Activated CD4-positive, alpha-beta memory T cell treated with anti-CD3 and anti-CD28 coated beads, Interleukin-2, amount 10 ng/mL, durations not matched to agents 7 days and 5 days (primary cell): ENCODE data around the gene HEXD. TPM values are rescaled to one million over a fixed set of nuclear protein-coding genes. Genes with fewer than 3 reads are reported as not detected.
"Not testable (repeated sequence)": the region's sequence is repeated elsewhere in the genome, so short reads cannot be mapped to it uniquely, and the experiment has no call there.

Experiments used
- CTCF ChIA-PET: fragments of 350-600 bp; sonication (Branson Sonifier 250); formaldehyde crosslinking; loops from one replicate; lab custom pipeline; 2021; ENCODE audit warnings: antibody characterized with exemption, inconsistent platforms; lab: Charles Lee
- POLR2A ChIA-PET: fragments of 350-600 bp; sonication (Branson Sonifier 250); formaldehyde crosslinking; loops from one replicate; lab custom pipeline; 2021; ENCODE audit warnings: antibody characterized with exemption; lab: Charles Lee
- DNase-seq: peaks from one replicate; pipeline ENCODE4 v3.0.0-alpha.2; 2020
- H3K27ac Mint-ChIP-seq: one replicate; pipeline ENCODE4 v1.8.0; 2021; ENCODE audit warnings: mild to moderate bottlenecking, mixed read lengths
- H3K27me3 Mint-ChIP-seq: one replicate; pipeline ENCODE4 v1.8.0; 2021; ENCODE audit warnings: mixed read lengths
- H3K36me3 Mint-ChIP-seq: one replicate; pipeline ENCODE4 v1.8.0; 2021; ENCODE audit warnings: low read depth, mixed read lengths
- H3K4me1 Mint-ChIP-seq: one replicate; pipeline ENCODE4 v1.8.0; 2021; ENCODE audit warnings: mixed read lengths
- H3K4me3 Mint-ChIP-seq: one replicate; pipeline ENCODE4 v1.8.0; 2021; ENCODE audit warnings: mild to moderate bottlenecking, mixed read lengths
- H3K9me3 Mint-ChIP-seq: one replicate; pipeline ENCODE4 v1.8.0; 2021; ENCODE audit warnings: mixed read lengths
- total RNA-seq, 2 experiments: library from RNA; stranded (reverse); gene quantifications; one replicate each; pipeline ENCODE4 v1.2.3, GENCODE V29; 2021

Gene HEXD
- total RNA-seq, 2 experiments from 2014 or later: 58.3 to 60.6 TPM

DNA sequence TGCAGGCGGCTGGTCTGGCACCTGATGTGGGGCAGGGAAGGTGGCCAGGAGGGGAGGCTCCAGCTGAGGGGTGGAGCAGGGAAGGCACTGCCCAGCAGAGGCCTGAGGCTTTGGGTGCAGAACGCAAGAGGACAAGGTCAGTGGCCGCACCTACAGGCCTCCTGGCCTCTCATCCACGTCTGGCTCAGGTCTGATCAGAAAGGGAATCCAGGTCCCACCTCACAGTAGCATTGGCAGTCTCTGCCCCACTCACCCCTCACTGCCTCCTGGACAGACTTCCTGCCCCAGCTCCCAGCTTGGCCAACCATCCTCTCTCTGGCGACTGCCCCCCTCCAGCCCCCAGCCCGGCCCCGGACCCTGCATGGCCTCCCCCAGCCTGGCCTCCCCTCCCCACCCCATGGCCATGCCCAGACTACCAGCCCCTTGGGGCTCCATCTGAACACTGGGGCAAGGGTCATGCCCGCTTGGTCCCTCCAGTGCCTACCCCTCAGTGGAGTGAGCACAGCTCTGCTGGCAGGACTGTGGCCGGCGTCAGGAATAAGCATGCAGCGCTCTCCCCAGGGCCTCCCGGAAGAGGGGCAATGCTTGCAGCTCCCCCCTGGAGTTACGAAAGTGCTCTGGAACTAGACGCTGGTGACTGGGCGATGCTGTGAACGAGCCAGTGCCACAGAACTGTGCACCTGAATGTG, 42.0 kb upstream of the HEXD start:
- no peaks in the 10 kb centered on the region for H3K9me3 Mint-ChIP-seq
- peaks cover 34% of the 10 kb centered on the region for H3K27me3 Mint-ChIP-seq
- ChIA-PET POLR2A (no interaction called here), CTCF (no interaction called here)
- H3K4me3 Mint-ChIP-seq: no peak overlapping the region
- no peaks in the 10 kb centered on the region for H3K36me3 Mint-ChIP-seq
- no peak for DNase-seq
- H3K4me1 Mint-ChIP-seq: peaks cover 7% of the 10 kb centered on the region
- no peak overlapping the region for H3K27ac Mint-ChIP-seq

DNA sequence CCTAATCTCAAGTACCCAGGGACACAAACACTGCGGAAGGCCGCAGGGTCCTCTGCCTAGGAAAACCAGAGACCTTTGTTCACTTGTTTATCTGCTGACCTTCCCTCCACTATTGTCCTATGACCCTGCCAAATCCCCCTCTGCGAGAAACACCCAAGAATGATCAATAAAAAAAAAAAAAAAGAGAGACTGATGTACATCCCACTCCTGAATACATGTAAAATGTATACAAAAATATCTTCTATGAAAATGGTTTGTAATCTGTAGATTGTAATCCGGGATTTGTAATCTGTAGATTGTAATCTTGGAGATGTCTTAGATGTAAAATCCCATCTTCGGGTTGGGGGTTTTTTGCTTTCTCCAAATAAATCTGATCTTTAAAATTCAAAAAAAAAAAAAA, 40.9 kb upstream of the HEXD start:
- DNase-seq, H3K27ac Mint-ChIP-seq, CTCF ChIA-PET, H3K4me3 Mint-ChIP-seq, H3K4me1 Mint-ChIP-seq, POLR2A ChIA-PET, H3K36me3 Mint-ChIP-seq, H3K9me3 Mint-ChIP-seq: not testable (repeated sequence)
- peaks cover 37% of the 10 kb centered on the region for H3K27me3 Mint-ChIP-seq

- H3K9me3 Mint-ChIP-seq: no peaks in the 10 kb centered on the region
- CTCF ChIA-PET: no interaction called here
- H3K36me3 Mint-ChIP-seq: no peaks in the 10 kb centered on the region
- DNase-seq: no peak
- no peak overlapping the region for H3K4me3 Mint-ChIP-seq
- peaks cover 29% of the 10 kb centered on the region for H3K27me3 Mint-ChIP-seq
- H3K4me1 Mint-ChIP-seq: peaks cover 3% of the 10 kb centered on the region
- no peak overlapping the region for H3K27ac Mint-ChIP-seq
- POLR2A ChIA-PET: no interaction called here
Observed at GRCh38 chr17:82377924-82378740, 40.0 kb upstream of the HEXD start.

DNA sequence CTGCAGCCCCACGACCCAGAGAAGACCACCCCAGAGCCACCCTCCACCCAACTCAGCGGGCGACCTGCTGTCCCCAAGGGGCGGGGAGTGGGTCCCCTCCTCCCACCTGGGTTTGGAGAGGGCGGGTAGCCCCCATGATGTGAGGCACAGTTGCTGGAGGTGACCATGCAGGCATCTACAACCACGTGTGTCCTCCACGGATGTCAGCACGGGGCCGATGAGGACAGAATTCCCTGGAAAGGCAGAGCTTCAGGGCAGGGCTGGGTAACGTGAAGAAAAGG, 39.5 kb upstream of the HEXD start:
- H3K4me3 Mint-ChIP-seq: no peak overlapping the region
- no peak overlapping the region for H3K27ac Mint-ChIP-seq
- DNase-seq: no peak
- H3K27me3 Mint-ChIP-seq: peaks cover 24% of the 10 kb centered on the region
- ChIA-PET CTCF (no interaction called here), POLR2A (no interaction called here)
- H3K4me1 Mint-ChIP-seq: peaks cover 3% of the 10 kb centered on the region
- H3K9me3 Mint-ChIP-seq: no peaks in the 10 kb centered on the region
- no peaks in the 10 kb centered on the region for H3K36me3 Mint-ChIP-seq

GRCh38 chr17:82380860-82381702, 37.1 kb upstream of the HEXD start:
- Mint-ChIP-seq H3K36me3 (no peaks in the 10 kb centered on the region), H3K9me3 (no peaks in the 10 kb centered on the region), H3K4me1 (peaks cover 3% of the 10 kb centered on the region), H3K27ac (no peak overlapping the region), H3K4me3 (no peak overlapping the region), H3K27me3 (peaks cover 19% of the 10 kb centered on the region)
- ChIA-PET POLR2A (no interaction called here), CTCF (no interaction called here)
- no peak for DNase-seq

DNA sequence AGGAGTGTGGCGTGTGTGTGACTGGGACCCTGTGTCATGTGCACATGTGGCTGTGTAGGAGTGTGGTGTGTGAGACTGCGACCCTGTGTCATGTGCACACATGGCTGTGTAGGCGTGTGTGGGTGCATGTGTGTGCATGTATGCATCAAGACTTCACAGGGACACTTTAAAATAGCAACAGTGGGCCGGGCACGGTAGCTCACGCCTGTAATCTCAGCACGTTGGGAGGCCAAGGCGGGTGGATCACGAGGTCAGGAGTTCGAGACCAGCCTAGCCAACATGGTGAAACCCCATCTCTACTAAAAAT, 36.5 kb upstream of the HEXD start:
- H3K36me3 Mint-ChIP-seq, H3K4me3 Mint-ChIP-seq, DNase-seq, H3K27ac Mint-ChIP-seq, POLR2A ChIA-PET, CTCF ChIA-PET, H3K9me3 Mint-ChIP-seq, H3K4me1 Mint-ChIP-seq: not testable (repeated sequence)
- H3K27me3 Mint-ChIP-seq: peaks cover 16% of the 10 kb centered on the region

- POLR2A ChIA-PET, H3K4me1 Mint-ChIP-seq, H3K27ac Mint-ChIP-seq, DNase-seq, CTCF ChIA-PET, H3K36me3 Mint-ChIP-seq, H3K4me3 Mint-ChIP-seq, H3K9me3 Mint-ChIP-seq: not testable (repeated sequence)
- peaks cover 15% of the 10 kb centered on the region for H3K27me3 Mint-ChIP-seq
Observed at GRCh38 chr17:82382220-82382932, 35.8 kb upstream of the HEXD start.

DNA sequence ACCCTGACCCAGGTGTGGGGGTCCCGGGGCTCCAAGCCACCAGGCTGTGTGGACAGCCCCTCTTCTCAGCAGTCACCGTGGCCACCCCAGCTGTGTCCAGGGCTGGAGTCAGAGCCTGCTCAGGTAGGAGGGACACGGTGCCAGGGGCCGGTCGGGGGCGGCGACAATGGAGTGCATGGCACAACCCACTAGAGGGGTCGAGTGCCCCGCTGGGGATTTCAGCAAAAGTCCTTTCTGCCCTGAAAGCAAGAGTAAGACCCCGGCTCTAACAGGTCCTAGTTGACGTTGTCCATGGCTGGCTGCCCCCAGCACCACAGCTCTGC, 35.3 kb upstream of the HEXD start:
- DNase-seq: no peak
- H3K4me3 Mint-ChIP-seq: no peak overlapping the region
- POLR2A ChIA-PET: no interaction called here
- peaks cover 15% of the 10 kb centered on the region for H3K27me3 Mint-ChIP-seq
- H3K9me3 Mint-ChIP-seq: no peaks in the 10 kb centered on the region
- no peaks in the 10 kb centered on the region for H3K36me3 Mint-ChIP-seq
- peaks cover 4% of the 10 kb centered on the region for H3K4me1 Mint-ChIP-seq
- CTCF ChIA-PET: no interaction called here
- H3K27ac Mint-ChIP-seq: no peak overlapping the region

DNA sequence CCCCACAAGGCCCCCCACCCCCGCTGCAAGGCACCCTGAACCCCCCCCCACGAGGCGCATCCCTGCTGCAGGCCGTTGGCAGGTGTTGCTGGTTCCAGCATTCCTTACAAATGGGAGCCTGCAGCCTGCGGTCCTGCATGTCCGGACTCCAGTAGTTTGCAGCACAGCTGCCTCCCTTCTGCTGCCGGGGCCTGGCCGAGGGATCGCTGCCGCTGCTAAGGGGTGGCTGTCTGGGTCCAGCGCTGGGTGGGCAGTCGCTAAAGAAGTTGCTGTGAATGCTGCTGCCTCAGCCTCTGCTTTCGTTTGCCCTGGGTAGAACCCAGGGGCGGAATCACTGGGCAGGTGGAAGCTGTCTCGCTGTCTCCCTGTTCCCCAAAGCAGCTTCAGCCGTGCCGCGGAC, 34.7 kb upstream of the HEXD start:
- CTCF ChIA-PET: no interaction called here
- DNase-seq: no peak
- Mint-ChIP-seq H3K4me1 (peaks cover 4% of the 10 kb centered on the region), H3K9me3 (no peaks in the 10 kb centered on the region), H3K4me3 (no peak overlapping the region), H3K27me3 (peaks cover 15% of the 10 kb centered on the region), H3K27ac (no peak overlapping the region), H3K36me3 (no peaks in the 10 kb centered on the region)
- POLR2A ChIA-PET: no interaction called here

DNA sequence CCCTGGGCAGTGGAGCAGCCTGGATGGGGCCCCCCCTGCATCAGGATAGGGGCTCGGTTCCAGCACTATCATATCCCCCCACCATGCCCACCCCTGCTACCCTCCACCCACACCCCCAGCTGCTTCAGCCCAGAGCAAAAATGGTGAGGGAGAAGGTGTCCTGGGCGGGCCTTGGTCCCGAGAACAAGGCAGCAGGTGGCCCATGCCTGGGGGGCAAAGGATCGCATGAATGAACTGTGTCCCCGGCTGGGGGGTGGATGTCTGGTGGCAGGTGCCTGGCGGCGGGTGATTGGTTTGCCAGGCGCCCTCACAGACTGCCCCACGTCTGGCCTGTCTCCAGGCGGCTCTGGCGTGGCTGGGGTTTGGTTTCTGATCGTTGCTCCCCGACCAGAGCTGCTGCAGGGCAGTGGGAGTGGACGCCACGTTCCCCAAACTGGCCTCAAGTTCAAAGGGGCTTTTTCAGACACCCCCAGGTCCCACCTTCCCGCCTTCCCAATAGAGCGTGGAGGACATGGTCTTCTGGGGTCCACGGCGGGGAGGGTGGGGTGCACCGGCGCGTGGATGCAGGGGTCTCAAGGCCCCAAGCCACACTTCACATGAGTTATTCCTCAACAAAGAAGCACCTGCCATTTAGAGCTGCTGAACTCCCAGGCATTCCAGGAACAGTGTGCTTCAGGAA, 34.0 kb upstream of the HEXD start:
- ChIA-PET POLR2A (no interaction called here), CTCF (no interaction called here)
- Mint-ChIP-seq H3K27ac (no peak overlapping the region), H3K4me1 (peaks cover 4% of the 10 kb centered on the region), H3K4me3 (no peak overlapping the region), H3K9me3 (no peaks in the 10 kb centered on the region), H3K27me3 (peaks cover 12% of the 10 kb centered on the region), H3K36me3 (no peaks in the 10 kb centered on the region)
- no peak for DNase-seq

GRCh38 chr17:82384730-82385481, 33.2 kb upstream of the HEXD start:
- Mint-ChIP-seq H3K36me3 (no peaks in the 10 kb centered on the region), H3K27me3 (peaks cover 11% of the 10 kb centered on the region), H3K4me3 (no peak overlapping the region), H3K27ac (no peak overlapping the region), H3K9me3 (no peaks in the 10 kb centered on the region), H3K4me1 (peaks cover 4% of the 10 kb centered on the region)
- ChIA-PET POLR2A (no interaction called here), CTCF (no interaction called here)
- no peak for DNase-seq

DNA sequence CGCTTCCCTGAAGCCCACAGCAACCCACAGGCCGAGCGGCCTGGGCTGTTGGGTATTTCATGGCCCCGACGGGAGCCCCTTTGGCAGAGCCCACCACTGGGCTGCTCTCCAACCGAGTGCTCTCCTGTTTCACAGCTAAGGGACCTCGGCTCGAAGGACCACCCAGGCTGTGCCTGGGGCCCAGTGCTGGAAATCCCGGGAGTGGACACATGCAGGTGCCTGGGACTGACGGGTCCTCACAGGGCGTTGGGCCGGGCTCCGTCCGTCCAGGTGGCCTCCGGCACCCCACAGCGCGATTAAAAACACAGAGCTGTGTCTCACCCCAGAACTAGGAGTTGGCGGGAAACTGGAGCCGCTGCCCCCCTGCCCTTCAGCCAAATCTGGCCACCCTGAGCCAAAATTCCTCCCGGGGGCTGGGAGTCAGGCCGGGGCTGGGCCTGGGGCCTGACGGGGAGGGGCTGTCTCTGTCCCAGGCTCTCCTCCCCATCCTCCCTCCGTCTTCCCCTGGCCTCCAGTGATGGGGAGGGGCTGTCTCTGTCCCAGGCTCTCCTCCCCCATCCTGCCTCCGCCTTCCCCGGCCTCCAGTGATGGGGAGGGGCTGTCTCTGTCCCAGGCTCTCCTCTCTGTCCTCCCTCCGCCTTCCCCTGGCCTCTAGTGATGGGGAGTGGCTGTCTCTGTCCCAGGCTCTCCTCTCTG, 32.4 kb upstream of the HEXD start:
- DNase-seq: no peak
- H3K27me3 Mint-ChIP-seq: peaks cover 7% of the 10 kb centered on the region
- H3K9me3 Mint-ChIP-seq: no peaks in the 10 kb centered on the region
- ChIA-PET CTCF (no interaction called here), POLR2A (no interaction called here)
- H3K27ac Mint-ChIP-seq: no peak overlapping the region
- H3K4me1 Mint-ChIP-seq: peaks cover 4% of the 10 kb centered on the region
- H3K36me3 Mint-ChIP-seq: no peaks in the 10 kb centered on the region
- no peak overlapping the region for H3K4me3 Mint-ChIP-seq
